ENCODE data around the gene ASTN2.

The ASTN2 gene, protein sequence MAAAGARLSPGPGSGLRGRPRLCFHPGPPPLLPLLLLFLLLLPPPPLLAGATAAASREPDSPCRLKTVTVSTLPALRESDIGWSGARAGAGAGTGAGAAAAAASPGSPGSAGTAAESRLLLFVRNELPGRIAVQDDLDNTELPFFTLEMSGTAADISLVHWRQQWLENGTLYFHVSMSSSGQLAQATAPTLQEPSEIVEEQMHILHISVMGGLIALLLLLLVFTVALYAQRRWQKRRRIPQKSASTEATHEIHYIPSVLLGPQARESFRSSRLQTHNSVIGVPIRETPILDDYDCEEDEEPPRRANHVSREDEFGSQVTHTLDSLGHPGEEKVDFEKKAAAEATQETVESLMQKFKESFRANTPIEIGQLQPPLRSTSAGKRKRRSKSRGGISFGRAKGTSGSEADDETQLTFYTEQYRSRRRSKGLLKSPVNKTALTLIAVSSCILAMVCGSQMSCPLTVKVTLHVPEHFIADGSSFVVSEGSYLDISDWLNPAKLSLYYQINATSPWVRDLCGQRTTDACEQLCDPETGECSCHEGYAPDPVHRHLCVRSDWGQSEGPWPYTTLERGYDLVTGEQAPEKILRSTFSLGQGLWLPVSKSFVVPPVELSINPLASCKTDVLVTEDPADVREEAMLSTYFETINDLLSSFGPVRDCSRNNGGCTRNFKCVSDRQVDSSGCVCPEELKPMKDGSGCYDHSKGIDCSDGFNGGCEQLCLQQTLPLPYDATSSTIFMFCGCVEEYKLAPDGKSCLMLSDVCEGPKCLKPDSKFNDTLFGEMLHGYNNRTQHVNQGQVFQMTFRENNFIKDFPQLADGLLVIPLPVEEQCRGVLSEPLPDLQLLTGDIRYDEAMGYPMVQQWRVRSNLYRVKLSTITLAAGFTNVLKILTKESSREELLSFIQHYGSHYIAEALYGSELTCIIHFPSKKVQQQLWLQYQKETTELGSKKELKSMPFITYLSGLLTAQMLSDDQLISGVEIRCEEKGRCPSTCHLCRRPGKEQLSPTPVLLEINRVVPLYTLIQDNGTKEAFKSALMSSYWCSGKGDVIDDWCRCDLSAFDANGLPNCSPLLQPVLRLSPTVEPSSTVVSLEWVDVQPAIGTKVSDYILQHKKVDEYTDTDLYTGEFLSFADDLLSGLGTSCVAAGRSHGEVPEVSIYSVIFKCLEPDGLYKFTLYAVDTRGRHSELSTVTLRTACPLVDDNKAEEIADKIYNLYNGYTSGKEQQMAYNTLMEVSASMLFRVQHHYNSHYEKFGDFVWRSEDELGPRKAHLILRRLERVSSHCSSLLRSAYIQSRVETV (N-terminal part only)

DNA sequence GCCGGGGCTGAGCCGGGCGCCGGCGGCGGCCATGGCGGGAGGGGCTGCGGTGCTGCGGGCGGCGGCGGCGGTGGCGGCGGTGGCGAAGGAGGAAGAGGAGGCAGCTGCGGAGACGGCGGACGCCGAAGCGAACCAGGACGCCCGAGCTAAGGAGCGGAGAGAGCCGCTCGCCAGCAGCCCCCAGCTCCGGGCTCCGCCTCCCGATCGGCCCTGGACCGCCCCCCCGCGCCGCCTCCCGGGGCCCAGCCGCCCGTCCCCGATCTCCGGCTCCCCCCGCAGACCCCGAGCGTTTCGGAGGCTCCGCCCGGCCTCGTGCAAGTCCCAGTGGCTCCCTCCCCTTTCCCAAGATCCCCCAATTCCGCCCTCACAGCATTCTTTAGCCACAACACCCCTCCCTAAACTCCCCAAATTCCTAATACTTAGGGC lies at the start of gene ASTN2:
Gene ASTN2, minus strand, starts transcription at position 152 of the 426 bp plus-strand sequence. Its CDS starts 119 bp downstream, at position 33.
- no peak for DNase-seq

DNA sequence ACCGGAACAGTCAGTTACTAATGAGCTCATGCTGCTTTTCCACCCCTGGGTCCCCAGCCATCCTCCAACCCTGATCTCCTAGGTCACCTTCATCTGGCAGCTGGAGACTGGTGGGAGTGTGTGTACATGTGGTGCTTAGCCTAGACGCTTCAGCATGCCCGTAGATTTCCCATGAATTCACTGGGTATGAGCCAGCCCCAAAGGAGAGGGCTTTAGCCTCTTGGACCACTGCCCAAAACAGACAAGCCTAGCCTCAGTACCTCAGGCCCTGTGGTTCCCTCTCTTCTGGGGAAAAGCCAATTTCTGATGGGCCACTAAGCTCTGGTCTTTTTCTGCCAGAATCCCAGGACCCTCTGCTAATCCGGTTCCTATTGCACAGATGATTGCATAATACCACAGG lies 48.0 kb upstream of the ASTN2 start:
- no peak for DNase-seq

DNA sequence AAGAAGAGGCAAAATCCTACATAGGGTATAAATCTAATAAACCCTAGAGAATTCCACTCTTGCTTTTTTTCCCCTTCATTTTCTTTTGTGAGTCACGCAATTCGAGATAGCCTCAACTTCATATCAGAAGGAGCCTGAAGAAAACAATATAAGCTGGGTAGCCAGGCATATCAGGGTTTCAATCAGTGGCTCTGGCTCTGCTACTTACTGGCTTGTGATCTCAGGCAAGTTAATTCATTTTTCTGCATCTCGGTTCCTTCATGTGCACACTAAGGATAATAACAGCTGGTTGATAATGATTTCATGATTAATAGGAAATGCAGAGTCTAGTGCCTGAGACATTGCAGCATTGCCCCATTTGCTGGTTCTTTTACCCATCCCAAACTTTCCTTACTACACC lies 46.5 kb upstream of the ASTN2 start:
- no peak for DNase-seq

DNA sequence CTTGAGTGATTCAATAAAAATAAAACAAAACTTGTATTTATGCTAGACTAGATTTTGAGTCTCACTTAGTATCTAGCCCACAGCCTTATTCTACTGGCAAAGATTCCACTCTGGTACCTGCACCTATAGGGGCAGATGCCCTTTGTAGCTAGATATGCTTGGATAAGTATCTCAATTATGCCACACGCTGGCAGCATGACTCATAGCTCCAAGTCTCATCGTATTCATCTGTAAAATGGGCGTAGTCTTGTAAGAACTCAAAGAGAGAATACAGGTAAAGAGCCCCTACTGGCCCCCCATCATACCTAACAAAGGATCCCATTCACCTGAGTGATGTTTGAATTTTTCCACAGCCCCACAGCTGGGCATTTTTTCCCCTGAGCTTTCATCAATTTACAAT lies 45.9 kb upstream of the ASTN2 start:
- no peak for DNase-seq

DNA sequence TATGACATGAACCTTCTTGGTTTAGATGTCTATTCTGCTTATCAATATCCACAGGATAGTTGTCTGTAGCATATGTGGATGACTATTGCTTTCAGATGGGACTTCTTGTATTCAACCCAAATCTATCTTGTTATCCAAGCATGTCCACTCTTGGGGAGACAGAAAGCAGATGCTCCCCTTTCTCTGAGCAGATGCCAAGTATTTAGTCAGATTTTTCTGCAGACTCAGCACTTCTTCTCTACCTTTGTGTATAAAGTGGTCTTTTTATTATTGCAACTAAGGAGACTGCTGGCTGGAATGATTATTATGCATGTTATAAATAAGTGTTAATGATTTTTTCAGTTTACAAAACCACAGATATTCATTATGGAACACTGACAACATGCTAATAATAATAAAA lies 45.1 kb upstream of the ASTN2 start:
- DNase-seq = no peak

DNA sequence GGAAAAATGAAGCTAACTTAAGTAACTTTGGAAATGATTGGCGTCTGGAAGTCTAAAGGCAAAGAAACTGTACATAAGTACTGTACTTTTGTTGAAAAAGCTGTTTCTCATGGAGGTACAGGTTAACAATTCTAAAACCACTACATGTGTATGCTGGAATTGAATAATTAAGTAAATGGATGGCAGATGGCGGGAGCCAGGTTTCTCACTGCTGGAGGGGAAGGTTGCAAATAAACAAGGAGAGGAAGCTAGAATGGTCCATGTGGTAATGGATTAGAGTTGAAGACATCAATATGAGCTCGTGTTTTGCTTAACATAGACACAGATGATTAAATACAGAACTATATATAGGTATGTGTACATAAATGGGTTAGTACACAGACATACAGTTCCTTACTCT lies 43.2 kb upstream of the ASTN2 start:
- DNase-seq = no peak

DNA sequence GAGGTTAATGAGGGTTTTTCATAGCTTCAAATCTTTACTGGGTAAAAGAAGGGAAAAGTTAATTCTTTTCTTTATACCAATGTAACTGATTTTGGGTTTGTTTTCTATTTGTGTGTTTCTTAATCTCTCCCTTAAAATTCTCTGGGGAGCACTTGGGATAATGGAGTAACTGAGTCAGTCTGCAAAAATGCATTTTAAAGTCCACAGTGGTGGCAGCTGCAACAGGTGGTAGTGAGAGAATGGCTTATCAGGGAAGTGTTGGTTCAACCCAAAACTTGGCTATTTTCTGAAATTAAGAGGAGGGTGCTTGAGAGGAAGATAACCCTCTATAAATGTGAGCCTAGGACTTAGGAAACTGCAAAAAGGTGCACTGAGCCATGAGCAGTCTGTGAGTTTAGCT lies 39.9 kb upstream of the ASTN2 start:
- DNase-seq = no peak

DNA sequence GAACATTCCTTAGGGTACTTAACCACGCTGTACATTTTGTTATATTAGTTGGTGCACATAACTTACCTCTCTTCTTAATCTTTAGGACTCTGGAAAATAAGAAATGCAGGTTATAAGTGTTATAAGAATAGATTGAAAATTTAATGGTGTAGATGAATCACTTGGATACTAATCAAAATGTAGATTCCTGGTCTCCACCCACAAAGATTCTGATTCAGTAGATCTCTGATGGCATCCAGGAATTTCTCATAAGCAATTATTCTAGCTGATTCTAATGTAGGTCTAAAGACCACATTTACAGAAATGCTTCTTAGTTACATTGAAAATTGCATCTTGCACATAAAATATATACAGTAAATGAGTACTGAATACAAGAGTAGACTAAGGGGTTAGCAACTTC lies 38.9 kb upstream of the ASTN2 start:
- DNase-seq = no peak

DNA sequence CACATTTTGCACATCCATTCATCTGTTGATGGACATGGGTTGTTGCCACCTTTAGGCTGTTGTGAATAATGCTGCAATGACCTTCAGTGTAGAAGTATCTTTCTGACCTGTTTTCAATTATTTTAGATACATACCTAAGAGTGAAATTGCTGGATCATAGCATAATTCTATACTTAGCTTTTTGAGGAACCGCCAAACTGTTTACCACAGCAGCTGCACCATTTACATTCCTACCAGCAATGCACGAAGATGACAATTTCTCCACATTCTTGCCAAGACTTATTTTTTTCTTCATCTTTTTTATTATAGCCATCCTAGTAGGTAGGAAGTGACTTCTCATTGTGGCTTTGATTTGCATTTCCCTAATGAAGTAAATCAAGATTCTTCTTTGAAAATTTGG lies 36.5 kb upstream of the ASTN2 start:
- DNase-seq = no peak

DNA sequence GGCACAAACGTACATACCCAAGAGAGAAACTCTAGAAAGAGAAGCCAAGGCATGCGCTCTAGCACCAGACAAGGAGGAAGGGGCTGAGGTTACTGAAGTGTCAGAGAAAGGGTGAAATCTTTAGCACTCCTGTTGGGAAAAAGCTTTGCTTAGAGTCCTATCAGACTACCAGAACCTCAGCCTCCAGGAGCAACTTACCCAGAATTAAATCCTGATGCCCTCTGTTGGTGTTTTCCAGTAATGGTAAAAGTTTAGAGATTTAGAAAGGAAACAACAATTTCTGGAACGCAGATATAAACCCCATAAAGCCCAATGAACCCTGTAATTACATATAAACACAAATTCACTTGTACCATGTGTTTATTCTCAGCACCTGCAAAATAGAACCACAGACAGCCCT lies 33.2 kb upstream of the ASTN2 start:
- no peak for DNase-seq

DNA sequence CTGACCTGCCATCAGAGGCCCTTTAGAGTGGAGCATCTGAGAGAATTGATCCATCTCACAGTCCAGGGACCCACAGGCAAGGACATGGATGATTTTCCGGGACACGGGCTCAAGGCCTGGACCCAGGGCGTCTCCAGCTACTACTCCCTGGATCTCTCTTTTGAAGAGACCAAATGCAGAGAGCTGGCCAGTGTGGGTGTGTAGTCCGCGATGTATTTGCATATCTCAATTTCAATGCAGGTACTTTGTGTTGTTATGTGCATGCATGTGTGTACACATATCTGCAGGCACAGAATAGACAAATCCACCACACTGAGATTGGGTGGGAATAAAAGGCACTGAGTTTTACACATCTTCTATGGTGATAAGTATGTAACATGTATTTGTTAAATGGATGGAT lies 30.8 kb upstream of the ASTN2 start:
- no peak for DNase-seq

DNA sequence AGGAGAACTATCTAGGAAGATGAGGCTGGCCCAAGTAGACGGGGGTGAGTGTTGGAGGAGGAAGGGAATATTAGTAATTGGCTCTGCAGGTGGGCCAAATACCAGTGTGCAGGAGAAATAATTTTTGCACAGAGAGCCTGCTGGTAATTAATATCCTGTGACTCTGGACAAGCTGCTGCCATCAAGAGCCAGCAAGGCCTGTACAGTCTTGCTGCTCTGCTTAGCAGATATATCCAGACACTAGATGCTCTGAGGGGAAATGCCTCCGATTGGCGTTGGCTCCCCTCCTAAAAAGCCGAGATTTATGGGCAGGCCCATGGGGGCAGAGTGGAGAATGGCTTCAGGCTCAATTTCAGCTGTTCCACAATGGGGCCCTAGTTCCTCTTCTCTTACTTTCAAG lies 29.6 kb upstream of the ASTN2 start:
- DNase-seq = no peak

DNA sequence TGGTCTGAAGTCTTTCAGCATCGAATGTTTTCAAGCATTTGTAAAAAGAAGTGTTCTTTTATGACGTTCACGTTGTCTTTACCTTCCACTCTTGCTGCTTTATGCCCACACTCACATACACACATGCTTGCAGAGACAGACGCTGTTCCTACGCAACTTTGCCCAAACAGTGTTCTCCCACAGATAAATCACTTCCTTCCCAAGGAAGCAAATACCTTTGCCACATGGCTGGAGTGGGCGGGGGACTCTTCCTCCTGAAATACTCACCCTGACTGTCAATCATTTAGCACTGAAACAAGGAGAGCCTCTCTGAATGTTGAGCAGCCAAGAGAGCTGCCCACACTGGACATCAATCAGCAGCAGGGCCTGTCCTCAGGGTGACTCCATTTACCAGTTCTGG lies 22.4 kb upstream of the ASTN2 start:
- DNase-seq = no peak

DNA sequence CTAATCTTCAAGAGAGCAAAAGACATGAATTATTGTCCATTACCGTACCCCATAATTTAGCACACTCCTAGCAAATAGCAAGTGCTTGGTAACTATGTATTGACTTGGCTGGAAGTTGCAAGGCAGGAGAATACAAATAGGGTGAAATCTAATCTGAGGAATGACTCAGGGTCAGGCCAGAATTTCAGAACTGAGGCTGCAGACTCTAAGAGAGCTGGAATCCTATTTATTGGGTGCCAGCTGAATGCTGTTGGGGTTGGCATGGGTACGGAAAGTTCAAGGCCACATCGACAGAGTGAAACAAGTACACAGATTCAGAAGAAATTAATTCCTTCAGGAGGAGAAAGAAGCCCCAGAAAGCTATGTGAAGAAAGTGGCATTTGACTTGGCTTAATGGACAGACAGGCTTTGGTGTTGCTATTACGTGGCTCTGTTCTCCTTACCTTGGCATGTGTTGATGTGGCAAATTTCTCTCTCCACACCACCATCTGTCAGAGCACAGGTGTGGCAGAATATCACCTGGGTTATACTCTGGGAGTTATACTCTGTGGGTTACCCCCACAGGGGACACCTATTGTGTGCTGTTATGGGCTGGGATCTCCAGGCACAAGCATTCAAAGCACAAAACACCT lies 20.9 kb upstream of the ASTN2 start:
- no peak for DNase-seq

DNA sequence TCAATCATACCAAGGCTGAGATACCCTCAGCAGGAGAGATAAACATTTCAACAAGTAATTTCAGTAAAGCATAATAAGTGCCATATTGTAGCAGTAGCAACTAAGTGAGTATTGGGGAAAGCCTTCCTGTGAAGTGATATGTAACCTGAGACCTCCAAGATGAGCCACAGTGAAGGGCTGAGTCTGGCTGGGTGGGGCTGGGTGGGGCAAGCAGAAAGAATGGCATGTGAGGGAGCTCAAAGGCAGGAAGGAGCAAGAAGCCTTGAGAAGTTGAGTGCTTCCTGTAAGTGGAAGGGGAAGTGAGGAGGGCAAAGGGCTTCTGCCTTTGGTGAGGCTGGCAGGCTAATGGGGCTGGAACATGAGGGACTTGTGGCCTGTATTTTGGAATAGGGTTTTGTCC lies 19.7 kb upstream of the ASTN2 start:
- DNase-seq = no peak

DNA sequence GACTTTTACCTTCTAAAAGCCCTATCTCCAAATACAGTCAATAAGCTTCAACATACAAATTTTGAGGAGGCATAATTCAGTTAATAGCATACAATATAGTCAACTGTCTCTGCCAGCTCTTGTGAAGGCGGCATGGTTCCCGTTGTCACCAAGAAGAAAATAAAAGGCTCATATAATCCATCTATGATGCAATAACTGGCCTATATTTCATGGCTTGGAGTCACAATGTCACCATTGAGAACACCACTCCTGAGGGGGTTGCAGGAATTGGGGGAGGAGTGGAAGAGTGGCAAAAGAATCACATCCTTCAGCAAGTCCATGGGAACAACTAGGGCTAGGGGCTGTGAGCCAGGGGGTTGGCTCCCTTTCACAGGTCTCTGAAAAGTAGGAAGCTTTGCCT lies 16.0 kb upstream of the ASTN2 start:
- no peak for DNase-seq

DNA sequence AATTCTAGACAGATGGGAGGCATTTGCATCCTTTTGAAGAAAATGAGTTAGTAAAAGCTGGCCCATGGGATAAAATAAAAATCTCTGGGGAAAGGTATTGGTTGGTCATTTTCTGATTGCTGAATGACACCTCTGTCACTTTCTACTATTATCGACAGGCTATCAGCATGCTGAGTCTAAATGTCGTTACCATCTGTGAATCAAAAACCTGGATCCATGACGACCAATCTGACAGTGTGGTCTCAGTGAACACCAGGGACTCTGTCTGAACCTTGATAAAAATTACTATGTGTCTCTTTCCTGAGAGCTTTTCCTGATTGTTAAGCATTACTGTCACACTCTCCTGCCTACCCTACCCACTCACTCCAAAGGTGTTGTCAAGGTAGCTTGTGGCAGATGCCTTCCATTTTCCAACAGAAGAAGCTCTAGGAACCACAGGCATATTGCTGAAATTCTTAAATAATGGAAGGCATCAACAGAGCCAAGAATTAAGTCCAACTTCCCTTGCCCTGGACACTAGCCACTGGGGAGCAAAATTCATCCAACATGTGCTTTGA lies 12.6 kb upstream of the ASTN2 start:
- DNase-seq = no peak

DNA sequence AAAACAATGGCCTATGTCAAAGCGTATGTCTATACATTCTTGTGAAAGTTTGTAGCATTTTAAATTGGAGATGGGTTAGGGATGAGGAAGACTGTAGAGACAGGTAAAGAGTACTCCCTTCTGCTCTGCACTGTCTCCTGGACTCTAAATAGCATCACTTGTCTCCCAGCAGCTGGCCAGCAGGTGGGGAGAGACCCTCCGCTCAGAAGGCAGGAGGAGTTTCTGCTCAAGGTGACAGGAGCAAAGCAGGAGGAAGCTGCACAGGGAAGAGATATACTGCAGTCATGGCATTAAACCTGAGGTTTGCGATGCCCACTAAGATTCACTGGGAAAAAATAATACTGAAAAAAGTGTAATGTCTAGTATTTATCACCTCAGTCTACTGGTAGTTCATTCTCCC lies 10.7 kb upstream of the ASTN2 start:
- DNase-seq = no peak

DNA sequence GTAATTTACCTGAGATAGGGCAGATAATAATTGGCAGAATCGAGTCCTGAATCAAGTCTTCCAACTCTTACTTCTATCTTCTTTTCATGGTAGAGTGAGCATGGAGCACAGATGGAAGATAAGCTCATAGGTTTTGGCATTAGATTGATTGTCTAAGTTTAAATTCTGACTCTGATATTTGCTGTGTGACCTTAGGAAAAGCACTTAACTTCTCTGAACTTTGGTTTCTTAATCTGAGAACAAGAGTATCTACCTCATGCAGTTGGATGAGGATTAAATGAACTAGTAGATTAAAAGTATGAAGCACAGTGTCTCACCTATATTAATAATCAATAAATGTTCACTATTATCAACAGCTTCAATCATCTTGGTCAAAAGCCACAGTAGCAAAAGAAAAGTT lies 9.4 kb upstream of the ASTN2 start:
- no peak for DNase-seq

DNA sequence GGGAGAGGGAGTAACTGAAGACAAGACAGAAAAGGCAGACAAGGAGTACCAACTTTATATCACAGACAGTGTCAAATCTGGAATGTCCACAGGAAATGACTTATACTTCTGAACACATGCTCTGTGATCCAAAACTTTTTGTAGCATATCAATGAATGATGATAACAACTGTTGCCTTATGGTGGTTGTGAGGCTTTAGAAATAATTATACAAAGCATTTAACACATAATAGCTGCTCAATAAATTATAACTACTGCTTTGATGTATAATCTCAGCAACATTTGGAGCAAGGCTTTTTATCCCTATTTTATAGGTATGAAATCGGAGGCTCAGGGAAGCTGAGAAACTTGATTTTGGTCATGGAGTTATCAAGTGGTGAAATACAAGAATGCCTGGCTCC lies 3.3 kb upstream of the ASTN2 start:
- DNase-seq = no peak

DNA sequence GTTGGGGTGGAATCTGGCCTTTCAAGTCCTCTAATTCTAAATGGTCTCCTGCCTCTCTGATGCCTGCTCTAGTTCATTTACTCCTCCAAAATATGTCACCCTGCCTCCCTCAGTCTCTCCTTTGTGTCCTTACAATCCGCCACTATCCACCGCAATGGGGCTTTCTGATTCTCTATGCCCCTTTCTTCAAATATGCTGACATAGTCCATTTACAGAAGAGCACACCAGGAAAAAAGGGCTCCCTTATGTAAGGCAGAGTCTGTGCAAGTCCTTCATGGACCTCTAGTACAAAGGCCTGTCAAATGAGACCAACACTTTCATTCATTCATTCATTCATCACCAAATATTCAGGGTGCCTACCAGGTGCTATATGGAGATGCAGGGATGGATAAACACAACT lies 2.0 kb upstream of the ASTN2 start:
- DNase-seq = no peak

DNA sequence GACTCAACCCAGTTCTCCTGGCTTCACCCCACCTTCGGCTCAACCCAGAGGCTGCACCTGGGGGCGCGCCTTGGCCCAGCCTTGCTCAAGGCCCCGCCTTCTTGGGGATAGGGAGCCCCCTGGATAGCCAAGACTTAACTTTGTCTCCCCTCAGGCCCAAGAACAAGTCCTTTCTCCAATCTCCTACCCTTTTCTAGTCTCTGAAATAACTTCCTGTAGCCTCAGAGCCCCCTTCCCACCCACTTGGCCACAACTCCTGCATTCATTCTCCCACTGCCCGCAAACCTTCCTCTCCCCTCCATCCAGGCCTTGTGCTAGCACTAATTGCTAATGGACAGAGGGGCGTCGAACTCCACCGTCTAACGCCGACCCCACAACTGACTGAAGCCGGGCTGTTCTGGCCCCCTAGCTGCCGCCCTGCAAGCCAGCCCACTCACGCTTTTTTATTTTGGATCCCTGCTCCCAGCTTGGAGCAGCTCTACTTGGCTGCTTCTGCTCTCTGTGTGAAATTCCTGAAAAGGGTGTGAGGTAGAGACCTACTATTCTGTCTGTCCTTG lies 579 bp upstream of the ASTN2 start:
- DNase-seq = no peak

Data from SW 1271 (cell line).